Measurements from ENCODE around the gene LRRC73.

- TF ChIP-seq POLR2AphosphoS5 (IDR thresholded peaks at IDR 0.05; ENCODE audit: low read depth, low read length) (no peak), PAX5 (IDR thresholded peaks at IDR 0.05; ENCODE audit: insufficient read depth, low read length, severe bottlenecking) (no peak)
Measured at GRCh38 chr6:43506171-43506570, 4.0 kb downstream of the LRRC73 start.

Measured in GM12891 (cell line).